CD14-positive monocyte (primary cell): ENCODE results near the gene PLEKHA8. TPM values are rescaled to one million over a fixed set of nuclear protein-coding genes. Genes with fewer than 3 reads are reported as not detected.
"Not testable (repeated sequence)": the region's sequence is repeated elsewhere in the genome, so short reads cannot be mapped to it uniquely, and the experiment has no call there.

ENCODE experiments used
- DNase-seq, 3 donors: peaks; one replicate each; pipeline ENCODE4 v3.0.0-alpha.2; 2011 to 2022
- H2AFZ ChIP-seq: 2 replicates; pipeline ENCODE4 v1.6.0; 2012; ENCODE audit warnings: mild to moderate bottlenecking, low read depth, low read length, inconsistent platforms; ENCODE audit not compliant: insufficient read depth, poor library complexity, severe bottlenecking
- H3K27ac ChIP-seq, 2 donors: 1 replicate in 1 of 2; 2 replicates in 1 of 2; pipeline ENCODE4 v1.5.1; 2012 to 2013; ENCODE audit warnings: low read length in 2 of 2, control low read depth in 1 of 2, inconsistent platforms in 1 of 2, low read depth in 1 of 2, mild to moderate bottlenecking in 1 of 2
- H3K27me3 ChIP-seq, 2 donors: one replicate each; pipeline versions ENCODE4 v1.6.0 to v1.6.1; 2011 to 2013; ENCODE audit warnings: low read length in 2 of 2; ENCODE audit not compliant: control insufficient read depth in 2 of 2, insufficient read depth in 2 of 2
- H3K36me3 ChIP-seq, 2 donors: replicated peaks in 1 of 2; 1 replicate in 1 of 2; 2 replicates in 1 of 2; pipeline versions ENCODE4 v1.5.1 to v1.6.1; 2012 to 2013; ENCODE audit warnings: low read length in 2 of 2, control low read depth in 1 of 2, inconsistent platforms in 1 of 2, mild to moderate bottlenecking in 1 of 2; ENCODE audit not compliant: insufficient read depth in 2 of 2, control insufficient read depth in 1 of 2
- H3K4me1 ChIP-seq, 2 donors: 1 replicate in 1 of 2; 2 replicates in 1 of 2; pipeline versions ENCODE4 v1.5.1 to v1.6.1; 2012 to 2013; ENCODE audit warnings: low read length in 2 of 2, control low read depth in 1 of 2, inconsistent platforms in 1 of 2, mild to moderate bottlenecking in 1 of 2, moderate library complexity in 1 of 2; ENCODE audit not compliant: insufficient read depth in 2 of 2, control insufficient read depth in 1 of 2
- H3K4me2 ChIP-seq: replicated peaks from 2 replicates; pipeline ENCODE3; 2012; ENCODE audit warnings: low read length, moderate library complexity, mild to moderate bottlenecking; ENCODE audit not compliant: poor library complexity, severe bottlenecking; ENCODE audit errors: extremely low read depth
- H3K4me3 ChIP-seq, 3 experiments: fragments of 200-600 bp in 1 of 3; sonication (generic) in 1 of 3; replicated peaks in 1 of 3; 1 replicate in 2 of 3; 2 replicates in 1 of 3; pipeline ENCODE4 v1.5.1; 2011 to 2013; ENCODE audit warnings: low read length in 3 of 3, mild to moderate bottlenecking in 3 of 3, control low read depth in 2 of 3, low read depth in 2 of 3, inconsistent platforms in 1 of 3, moderate library complexity in 1 of 3
- H3K79me2 ChIP-seq: 2 replicates; pipeline ENCODE4 v1.6.0; 2012; ENCODE audit warnings: mild to moderate bottlenecking, control low read depth, inconsistent platforms, low read length, moderate library complexity; ENCODE audit not compliant: insufficient read depth
- H3K9ac ChIP-seq: 2 replicates; pipeline ENCODE4 v1.6.0; 2017; ENCODE audit warnings: low read length, mild to moderate bottlenecking; ENCODE audit not compliant: insufficient read depth, poor library complexity, severe bottlenecking
- H3K9me3 ChIP-seq, 2 donors: replicated peaks in 1 of 2; 1 replicate in 1 of 2; 2 replicates in 1 of 2; pipeline versions ENCODE4 v1.5.1 to v1.6.1; 2012 to 2013; ENCODE audit warnings: low read length in 2 of 2, control low read depth in 1 of 2; ENCODE audit not compliant: control insufficient read depth in 1 of 2, insufficient read depth in 1 of 2
- H4K20me1 ChIP-seq: 2 replicates; pipeline ENCODE4 v1.6.0; 2012; ENCODE audit warnings: mild to moderate bottlenecking, low read length, control low read depth, moderate library complexity; ENCODE audit not compliant: insufficient read depth
- H3K27ac Mint-ChIP-seq, 7 donors: one replicate each; pipeline ENCODE4 v1.8.0; 2020; ENCODE audit warnings: mild to moderate bottlenecking in 7 of 7, mixed read lengths in 7 of 7, moderate library complexity in 6 of 7, inconsistent platforms in 2 of 7
- H3K27me3 Mint-ChIP-seq, 3 donors: one replicate each; pipeline ENCODE4 v1.8.0; 2021 to 2022; ENCODE audit warnings: low read depth in 3 of 3, mild to moderate bottlenecking in 3 of 3, mixed read lengths in 3 of 3, moderate library complexity in 3 of 3, inconsistent platforms in 1 of 3
- H3K36me3 Mint-ChIP-seq, 2 donors: one replicate each; pipeline ENCODE4 v1.8.0; 2020; ENCODE audit warnings: mixed read lengths in 2 of 2, inconsistent platforms in 1 of 2, mild to moderate bottlenecking in 1 of 2
- H3K4me1 Mint-ChIP-seq: one replicate; pipeline ENCODE4 v1.8.0; 2020; ENCODE audit warnings: mild to moderate bottlenecking, mixed read lengths
- H3K4me3 Mint-ChIP-seq, 2 donors: one replicate each; pipeline ENCODE4 v1.8.0; 2020; ENCODE audit warnings: mild to moderate bottlenecking in 2 of 2, mixed read lengths in 2 of 2, moderate library complexity in 1 of 2
- H3K9me3 Mint-ChIP-seq, 7 donors: one replicate each; pipeline ENCODE4 v1.8.0; 2020 to 2022; ENCODE audit warnings: mixed read lengths in 7 of 7, mild to moderate bottlenecking in 6 of 7, moderate library complexity in 6 of 7, inconsistent platforms in 2 of 7
- CTCF ChIP-seq: fragments of 200-600 bp; IDR thresholded peaks from one replicate; pipeline ENCODE4 v1.8.0; 2022; ENCODE audit warnings: antibody characterized with exemption, mild to moderate bottlenecking
- WGBS: methylation state at CpG from one replicate; pipeline ENCODE4 v1.1.5; 2013; ENCODE audit warnings: missing lambda C conversion rate; ENCODE audit not compliant: insufficient coverage; 5-methylcytosine and 5-hydroxymethylcytosine counted together
- intact Hi-C, 2 donors: fragments of 100-400 bp; cut with micrococcal nuclease; formaldehyde crosslinking; loops; one replicate each; pipeline versions ENCODE4 v1.15.0 to v1.15.1; 2023
- polyA plus RNA-seq, 3 donors: library from polyadenylated mRNA; depleted of rRNA in 1 of 3; unstranded in 2 of 3; stranded (reverse) in 1 of 3; fragments of 300-500 nt in 2 of 3; fragments of >200 nt in 1 of 3; fragmentation: Illumina TruSeq in 2 of 3; gene quantifications; 1 replicate in 2 of 3; 2 replicates in 1 of 3; pipeline ENCODE4 v1.2.3, GENCODE V29; 2012 to 2021

The PLEKHA8 gene
- polyA plus RNA-seq, 3 donors: 2.4 to 2.7 (median 2.6) TPM

GRCh38 chr7:30091987-30092386 is 63.8 kb downstream of the PLEKHA8 start:
- no peak overlapping the region for H3K4me3 ChIP-seq
- H3K36me3 Mint-ChIP-seq: peaks cover 2% of the 10 kb centered on the region in 2 donors
- no peak overlapping the region for H3K4me2 ChIP-seq
- no peak overlapping the region for H3K4me3 Mint-ChIP-seq
- H3K27me3 Mint-ChIP-seq: no peaks in the 10 kb centered on the region
- H3K9me3 ChIP-seq: no peaks in the 10 kb centered on the region
- H3K4me1 ChIP-seq: no peaks in the 10 kb centered on the region
- no peak overlapping the region for H3K27ac ChIP-seq
- 100% methylated on average over 2 of the region's 5 CpGs for WGBS
- H3K27me3 ChIP-seq: no peaks in the 10 kb centered on the region
- no peak overlapping the region for H3K27ac Mint-ChIP-seq
- no peaks in the 10 kb centered on the region for H3K79me2 ChIP-seq
- DNase-seq: no peak
- H2AFZ ChIP-seq: no peak overlapping the region
- H3K36me3 ChIP-seq: no peaks in the 10 kb centered on the region
- intact Hi-C loops: no loop called here
- H3K9ac ChIP-seq: no peak overlapping the region
- no peak for TF ChIP-seq CTCF
- H3K4me1 Mint-ChIP-seq: peaks cover 5% of the 10 kb centered on the region
- peaks cover 0 to 11% (median 4%) of the 10 kb centered on the region in 7 donors for H3K9me3 Mint-ChIP-seq
- no peaks in the 10 kb centered on the region for H4K20me1 ChIP-seq

DNA sequence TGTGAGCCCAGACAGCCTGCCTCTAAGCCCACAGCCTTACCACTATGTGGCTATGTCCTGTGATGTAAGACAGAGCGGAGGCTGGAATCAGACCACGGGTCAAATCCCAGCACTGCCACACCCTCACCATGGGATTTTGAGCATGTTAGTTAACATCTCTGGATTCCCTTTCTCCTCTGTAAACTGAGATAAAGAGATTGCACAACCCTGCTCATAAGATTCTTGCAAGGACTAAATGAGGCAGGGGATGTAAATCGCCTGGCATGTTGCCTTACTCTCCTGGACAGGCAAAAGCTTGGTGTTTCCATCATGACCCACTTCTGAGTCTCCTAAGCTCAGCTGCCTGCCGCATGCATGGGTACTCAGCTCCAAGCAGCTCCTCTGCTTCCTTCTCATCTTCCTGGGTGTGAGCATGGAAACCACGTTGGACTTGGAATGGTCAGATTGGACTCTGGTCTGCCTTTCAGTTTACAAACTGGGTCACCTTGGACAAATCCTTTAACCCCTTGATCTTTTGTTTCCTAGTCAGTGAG is 65.3 kb downstream of the PLEKHA8 start:
- no peak overlapping the region for H2AFZ ChIP-seq
- H3K4me1 ChIP-seq: no peaks in the 10 kb centered on the region
- no peaks in the 10 kb centered on the region for H3K27me3 Mint-ChIP-seq
- peaks cover 4 to 23% (median 14%) of the 10 kb centered on the region in 7 donors for H3K9me3 Mint-ChIP-seq
- no peak overlapping the region for H3K9ac ChIP-seq
- no peak overlapping the region for H3K27ac Mint-ChIP-seq
- 89% methylated on average over 3 of the region's 5 CpGs for WGBS
- H3K27me3 ChIP-seq: no peaks in the 10 kb centered on the region
- no peak overlapping the region for H3K4me3 ChIP-seq
- H3K36me3 ChIP-seq: no peaks in the 10 kb centered on the region
- H3K4me3 Mint-ChIP-seq: no peak overlapping the region
- no peaks in the 10 kb centered on the region for H4K20me1 ChIP-seq
- H3K4me1 Mint-ChIP-seq: no peaks in the 10 kb centered on the region
- intact Hi-C loops: no loop called here
- H3K79me2 ChIP-seq: no peaks in the 10 kb centered on the region
- TF ChIP-seq CTCF: no peak
- DNase-seq: no peak
- peaks cover 2 to 4% of the 10 kb centered on the region in 2 donors for H3K36me3 Mint-ChIP-seq
- peaks cover 0 to 7% of the 10 kb centered on the region in 2 donors for H3K9me3 ChIP-seq
- H3K4me2 ChIP-seq: no peak overlapping the region
- no peak overlapping the region for H3K27ac ChIP-seq

GRCh38 chr7:30098599-30098998 is 70.4 kb downstream of the PLEKHA8 start:
- H3K27ac Mint-ChIP-seq, H3K27ac ChIP-seq, H2AFZ ChIP-seq, H3K27me3 ChIP-seq, H3K4me1 Mint-ChIP-seq, DNase-seq, H3K4me1 ChIP-seq, H3K36me3 Mint-ChIP-seq, intact Hi-C loops, H3K79me2 ChIP-seq, H3K4me3 Mint-ChIP-seq, H3K9ac ChIP-seq, H3K4me3 ChIP-seq, H3K27me3 Mint-ChIP-seq, H4K20me1 ChIP-seq, H3K4me2 ChIP-seq, H3K36me3 ChIP-seq: not testable (repeated sequence)
- 96% methylated on average over 11 of the region's 21 CpGs for WGBS
- H3K9me3 Mint-ChIP-seq: peaks cover 10 to 28% (median 22%) of the 10 kb centered on the region in 7 donors
- peaks cover 4 to 11% of the 10 kb centered on the region in 2 donors for H3K9me3 ChIP-seq
